ENCODE results near the gene DNA2. TPM values are rescaled to one million over a fixed set of nuclear protein-coding genes. Genes with fewer than 3 reads are reported as not detected.

The DNA2 gene
- total and polyA plus RNA-seq, 2 of the 4 experiments (the other 2 are of a cell fraction): 3.9 to 5.6 TPM

Small RNAs within 50 kb of the gene (microRNA-seq; reads per million reads assigned to microRNA genes)
- not detected for gene RF00019 (ENCODE audit: insufficient read depth, insufficient read length)
- not detected for gene RNA5SP319 (ENCODE audit: insufficient read depth, insufficient read length)

Small RNAs within 50 kb of the gene (small RNA-seq; reads per million reads assigned to genes)
- gene RF00019: 0 reads per million in 5 experiments
- gene RNA5SP319: 0 reads per million in 5 experiments

Other genes with a start within 250 kb of the DNA2 start
- gene ATOH7, start 239.9 kb downstream of the DNA2 start, total RNA-seq (2012; rRNA removed): not detected in 2 replicates
- 0.05 TPM in 1 of 2 replicates, not detected in the other for gene ATOH7, start 239.9 kb downstream of the DNA2 start, polyA plus RNA-seq (2012; rRNA removed)
- gene HNRNPH3, start 139.9 kb downstream of the DNA2 start, total RNA-seq (2012; rRNA removed): 10.6 and 23.6 TPM in 2 replicates
- 119 and 142 TPM in 2 replicates for gene HNRNPH3, start 139.9 kb downstream of the DNA2 start, polyA plus RNA-seq (2012; rRNA removed)
- 5.0 and 5.7 TPM in 2 replicates for gene PBLD, start 139.0 kb downstream of the DNA2 start, total RNA-seq (2012; rRNA removed)
- gene PBLD, start 139.0 kb downstream of the DNA2 start, polyA plus RNA-seq (2012; rRNA removed): 2.3 and 3.3 TPM in 2 replicates
- 6.8 and 16.4 TPM in 2 replicates for gene RUFY2, start 64.7 kb downstream of the DNA2 start, total RNA-seq (2012; rRNA removed)
- gene RUFY2, start 64.7 kb downstream of the DNA2 start, polyA plus RNA-seq (2012; rRNA removed): 5.0 and 6.7 TPM in 2 replicates
- gene SLC25A16, start 55.5 kb upstream of the DNA2 start, total RNA-seq (2012; rRNA removed): 20.6 and 26.7 TPM in 2 replicates
- gene SLC25A16, start 55.5 kb upstream of the DNA2 start, polyA plus RNA-seq (2012; rRNA removed): 6.1 and 9.9 TPM in 2 replicates
- gene TET1, start 88.4 kb upstream of the DNA2 start, total RNA-seq (2012; rRNA removed): 4.3 and 5.6 TPM in 2 replicates
- 0.76 and 1.0 TPM in 2 replicates for gene TET1, start 88.4 kb upstream of the DNA2 start, polyA plus RNA-seq (2012; rRNA removed)
- 46.1 and 60.8 TPM in 2 replicates for gene CCAR1, start 249.3 kb upstream of the DNA2 start, total RNA-seq (2012; rRNA removed)
- gene CCAR1, start 249.3 kb upstream of the DNA2 start, polyA plus RNA-seq (2012; rRNA removed): 35.1 and 38.6 TPM in 2 replicates

All from IMR-90 (cell line).